ENCODE data around the gene PECR. TPM values are rescaled to one million over a fixed set of nuclear protein-coding genes. Genes with fewer than 3 reads are reported as not detected.

Gene PECR
- total and polyA plus RNA-seq, 10 of the 15 experiments (the other 5 are each of a cell fraction or from before 2014, with no cell fraction given): 7.6 to 37.4 (median 25.7) TPM

DNA sequence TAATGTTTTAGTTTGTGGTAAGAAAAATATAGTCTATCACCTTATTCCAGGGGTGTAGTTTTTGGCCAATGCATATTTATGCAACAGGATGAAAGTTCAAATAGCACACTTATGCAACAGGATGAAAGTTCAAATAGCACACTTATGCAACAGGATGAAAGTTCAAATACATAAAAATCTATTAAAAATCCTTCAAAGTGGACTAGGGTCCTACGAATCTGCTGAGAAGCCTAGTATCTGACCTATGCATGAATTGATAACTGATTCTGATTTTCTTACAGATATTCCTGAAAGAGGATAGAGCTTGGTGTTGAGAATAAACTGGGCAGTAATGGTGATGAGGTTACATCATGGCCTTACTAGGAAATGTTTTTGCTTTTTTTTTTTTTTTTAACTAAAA lies 2.8 kb downstream of the PECR start (continued):
- TF ChIP-seq, protein P1, sequence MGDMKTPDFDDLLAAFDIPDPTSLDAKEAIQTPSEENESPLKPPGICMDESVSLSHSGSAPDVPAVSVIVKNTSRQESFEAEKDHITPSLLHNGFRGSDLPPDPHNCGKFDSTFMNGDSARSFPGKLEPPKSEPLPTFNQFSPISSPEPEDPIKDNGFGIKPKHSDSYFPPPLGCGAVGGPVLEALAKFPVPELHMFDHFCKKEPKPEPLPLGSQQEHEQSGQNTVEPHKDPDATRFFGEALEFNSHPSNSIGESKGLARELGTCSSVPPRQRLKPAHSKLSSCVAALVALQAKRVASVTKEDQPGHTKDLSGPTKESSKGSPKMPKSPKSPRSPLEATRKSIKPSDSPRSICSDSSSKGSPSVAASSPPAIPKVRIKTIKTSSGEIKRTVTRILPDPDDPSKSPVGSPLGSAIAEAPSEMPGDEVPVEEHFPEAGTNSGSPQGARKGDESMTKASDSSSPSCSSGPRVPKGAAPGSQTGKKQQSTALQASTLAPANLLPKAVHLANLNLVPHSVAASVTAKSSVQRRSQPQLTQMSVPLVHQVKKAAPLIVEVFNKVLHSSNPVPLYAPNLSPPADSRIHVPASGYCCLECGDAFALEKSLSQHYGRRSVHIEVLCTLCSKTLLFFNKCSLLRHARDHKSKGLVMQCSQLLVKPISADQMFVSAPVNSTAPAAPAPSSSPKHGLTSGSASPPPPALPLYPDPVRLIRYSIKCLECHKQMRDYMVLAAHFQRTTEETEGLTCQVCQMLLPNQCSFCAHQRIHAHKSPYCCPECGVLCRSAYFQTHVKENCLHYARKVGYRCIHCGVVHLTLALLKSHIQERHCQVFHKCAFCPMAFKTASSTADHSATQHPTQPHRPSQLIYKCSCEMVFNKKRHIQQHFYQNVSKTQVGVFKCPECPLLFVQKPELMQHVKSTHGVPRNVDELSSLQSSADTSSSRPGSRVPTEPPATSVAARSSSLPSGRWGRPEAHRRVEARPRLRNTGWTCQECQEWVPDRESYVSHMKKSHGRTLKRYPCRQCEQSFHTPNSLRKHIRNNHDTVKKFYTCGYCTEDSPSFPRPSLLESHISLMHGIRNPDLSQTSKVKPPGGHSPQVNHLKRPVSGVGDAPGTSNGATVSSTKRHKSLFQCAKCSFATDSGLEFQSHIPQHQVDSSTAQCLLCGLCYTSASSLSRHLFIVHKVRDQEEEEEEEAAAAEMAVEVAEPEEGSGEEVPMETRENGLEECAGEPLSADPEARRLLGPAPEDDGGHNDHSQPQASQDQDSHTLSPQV (IDR thresholded peaks at IDR 0.05): no peak
- no peak for TF ChIP-seq NFYA (IDR thresholded peaks at IDR 0.05; ENCODE audit: borderline replicate concordance, low read depth, low read length)

DNA sequence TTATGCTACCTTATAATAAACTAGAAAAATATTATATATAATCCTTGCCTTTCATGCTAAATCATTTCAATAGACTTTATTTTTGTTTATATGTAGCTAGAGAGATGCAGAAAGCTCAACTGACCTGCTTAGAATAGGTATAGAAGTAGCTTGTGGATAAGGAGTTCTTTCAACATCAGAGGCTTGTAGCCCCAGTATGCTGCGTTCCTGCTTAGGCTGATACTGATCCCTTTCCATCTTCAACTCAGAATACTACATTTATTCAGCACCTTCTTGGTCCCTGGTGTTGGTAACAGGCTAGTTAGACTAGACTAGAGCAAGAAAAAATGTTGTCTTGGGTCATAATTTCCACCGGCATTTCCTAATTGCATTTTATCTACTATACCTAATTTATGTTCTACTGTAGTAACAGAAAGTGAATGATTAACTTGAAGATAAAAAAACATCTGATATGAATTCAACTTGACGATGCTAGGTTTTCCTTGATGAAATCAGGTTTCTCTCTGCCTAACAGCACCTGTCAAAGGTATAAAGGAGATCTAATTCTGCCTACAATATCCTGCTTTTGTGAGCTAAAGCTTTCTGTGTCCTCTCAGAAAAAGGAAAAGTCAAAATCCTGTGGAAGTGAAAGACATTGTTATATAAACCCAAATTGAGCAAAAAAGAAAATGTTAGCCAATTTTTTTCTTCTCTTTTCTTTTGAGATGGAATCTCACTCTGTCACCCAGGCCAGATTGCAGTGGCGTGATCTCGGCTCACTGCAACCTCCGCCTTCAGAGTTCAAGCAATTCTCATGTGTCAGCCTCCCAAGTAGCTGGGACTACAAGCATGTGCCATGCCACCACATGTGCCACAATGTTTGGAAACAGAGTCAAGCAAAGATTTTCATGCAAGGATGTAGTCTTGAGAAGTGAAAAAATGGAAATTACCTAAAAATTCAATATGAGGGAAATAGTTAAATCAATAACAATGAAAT lies 5.8 kb downstream of the PECR start:
- in situ Hi-C loops (cut with MboI) (no loop called here), intact Hi-C loops (cut with micrococcal nuclease; ENCODE audit: unreplicated experiment) (no loop called here)
- POLR2A ChIA-PET: interaction anchor here (1.0 to 1.2 kb wide), 2 partner anchors 15 to 26 kb away, joined by 3 to 4 read pairs; no protein-coding TSS in a partner anchor
- Histone ChIP-seq H3K4me3 (no peak overlapping the region), H3K27me3 (replicated peaks in 1 of 2; ENCODE audit: control insufficient read depth in 2 of 2, insufficient read depth in 2 of 2, low read length in 1 of 2) (no peaks in the 10 kb centered on the region), H3K79me2 (ENCODE audit: control insufficient read depth, insufficient read depth, low read length) (peaks cover 1% of the 10 kb centered on the region; the same call in 1 of the 2 replicates), H3K27ac (ENCODE audit: control insufficient read depth, insufficient read depth) (no peak overlapping the region), H2AFZ (ENCODE audit: control insufficient read depth, low read depth, low read length) (no peak overlapping the region), H3K9me3 (replicated peaks; ENCODE audit: control insufficient read depth, insufficient read depth, low read length) (no peaks in the 10 kb centered on the region), H3K36me3 (ENCODE audit: control insufficient read depth in 2 of 2, insufficient read depth in 2 of 2, low read length in 1 of 2) (no peaks in the 10 kb centered on the region; a peak in 1 of 4 replicates), H3K4me1 (ENCODE audit: control insufficient read depth, insufficient read depth, low read length) (no peaks in the 10 kb centered on the region), H4K20me1 (ENCODE audit: control insufficient read depth, insufficient read depth) (no peaks in the 10 kb centered on the region), H3K9ac (ENCODE audit: control insufficient read depth, insufficient read depth, low read length) (no peak overlapping the region), H3K4me2 (ENCODE audit: control insufficient read depth, insufficient read depth) (no peak overlapping the region)
- no peak for ATAC-seq
- SMC1A ChIA-PET (ENCODE audit: uncharacterized antibody, unreplicated experiment): interaction anchor here (0.5 to 2.3 kb wide), 9 partner anchors 17 to 549 kb away, joined by 3 to 10 read pairs (median 3); no protein-coding TSS in a partner anchor
- DNase-seq (ENCODE audit: low read depth, low spot score): no peak
- RAD21 ChIA-PET (ENCODE audit: unreplicated experiment): interaction anchor here (1.6 kb wide), 1 partner anchor 14 kb away, joined by 3 read pairs; no protein-coding TSS in a partner anchor
- CTCF ChIA-PET: interaction anchor here (0.6 to 1.8 kb wide), 6 partner anchors 9 to 145 kb away, joined by 3 to 5 read pairs (median 4); no protein-coding TSS in a partner anchor
- BruUV-seq (replicated peaks): no TSS peak
- WGBS (ENCODE audit: insufficient coverage, insufficient replicate concordance, low lambda C conversion rate, missing lambda C conversion rate): 98% methylated on average over 6 of the region's 6 CpGs
- no peak for FAIRE-seq
- TF ChIP-seq NR2F1 (conservative IDR thresholded peaks at IDR 0.05) (no peak), TARDBP (IDR thresholded peaks at IDR 0.05; ENCODE audit: borderline replicate concordance) (no peak), STAT3 (IDR thresholded peaks at IDR 0.05; ENCODE audit: low read depth, low read length) (no peak), NRF1 (conservative IDR thresholded peaks at IDR 0.05; ENCODE audit: low read depth, low read length) (no peak), NFYA (IDR thresholded peaks at IDR 0.05; ENCODE audit: borderline replicate concordance, low read depth, low read length) (no peak), CBFB (IDR thresholded peaks at IDR 0.05; ENCODE audit: low read depth) (no peak), TCF12 (IDR thresholded peaks at IDR 0.05; ENCODE audit: low read depth, low read length) (no peak), SUZ12 (IDR thresholded peaks at IDR 0.05; ENCODE audit: unreplicated experiment) (no peak), CHD1 (IDR thresholded peaks at IDR 0.05; ENCODE audit: low read depth, low read length) (no peak), BHLHE40 (IDR thresholded peaks at IDR 0.05; ENCODE audit: borderline replicate concordance in 1 of 2, low read depth in 2 of 2, low read length in 1 of 2) (no peak), POLR2AphosphoS5 (IDR thresholded peaks at IDR 0.05; ENCODE audit: low read length) (no peak), RELA (IDR thresholded peaks at IDR 0.05; ENCODE audit: borderline replicate concordance, partially characterized antibody) (no peak), CBX3 (IDR thresholded peaks at IDR 0.05; ENCODE audit: borderline replicate concordance, low read depth) (no peak), EGR1 (IDR thresholded peaks at IDR 0.05; ENCODE audit: borderline replicate concordance in 1 of 2, low read depth in 2 of 2, low read length in 2 of 2) (no peak)
- TF ChIP-seq, protein P2, sequence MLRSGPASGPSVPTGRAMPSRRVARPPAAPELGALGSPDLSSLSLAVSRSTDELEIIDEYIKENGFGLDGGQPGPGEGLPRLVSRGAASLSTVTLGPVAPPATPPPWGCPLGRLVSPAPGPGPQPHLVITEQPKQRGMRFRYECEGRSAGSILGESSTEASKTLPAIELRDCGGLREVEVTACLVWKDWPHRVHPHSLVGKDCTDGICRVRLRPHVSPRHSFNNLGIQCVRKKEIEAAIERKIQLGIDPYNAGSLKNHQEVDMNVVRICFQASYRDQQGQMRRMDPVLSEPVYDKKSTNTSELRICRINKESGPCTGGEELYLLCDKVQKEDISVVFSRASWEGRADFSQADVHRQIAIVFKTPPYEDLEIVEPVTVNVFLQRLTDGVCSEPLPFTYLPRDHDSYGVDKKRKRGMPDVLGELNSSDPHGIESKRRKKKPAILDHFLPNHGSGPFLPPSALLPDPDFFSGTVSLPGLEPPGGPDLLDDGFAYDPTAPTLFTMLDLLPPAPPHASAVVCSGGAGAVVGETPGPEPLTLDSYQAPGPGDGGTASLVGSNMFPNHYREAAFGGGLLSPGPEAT (IDR thresholded peaks at IDR 0.05; ENCODE audit: low read depth): no peak

All from GM12878 (cell line).